Mucosa of rectum (tissue), 2 donors: ENCODE measurements around the gene SLIT1.

Experiments used
- H3K27ac ChIP-seq, 2 donors: one replicate each; pipeline ENCODE4 v1.7.0; 2013; ENCODE audit warnings: inconsistent platforms in 2 of 2, low read depth in 2 of 2, low read length in 2 of 2
- H3K27me3 ChIP-seq, 2 donors: one replicate each; pipeline ENCODE4 v1.7.0; 2013; ENCODE audit warnings: low read length in 2 of 2; ENCODE audit not compliant: control insufficient read depth in 2 of 2, insufficient read depth in 2 of 2
- H3K36me3 ChIP-seq, 2 donors: one replicate each; pipeline ENCODE4 v1.7.0; 2013; ENCODE audit warnings: low read length in 2 of 2; ENCODE audit not compliant: control insufficient read depth in 2 of 2, insufficient read depth in 2 of 2
- H3K4me1 ChIP-seq, 2 donors: one replicate each; pipeline ENCODE4 v1.7.0; 2013; ENCODE audit warnings: low read length in 2 of 2, mild to moderate bottlenecking in 1 of 2; ENCODE audit not compliant: control insufficient read depth in 2 of 2, insufficient read depth in 2 of 2
- H3K4me3 ChIP-seq, 2 donors: one replicate each; pipeline ENCODE4 v1.7.0; 2013; ENCODE audit warnings: low read length in 2 of 2
- H3K9ac ChIP-seq, 2 donors: one replicate each; pipeline ENCODE4 v1.7.0; 2013; ENCODE audit warnings: low read length in 2 of 2, low read depth in 1 of 2, mild to moderate bottlenecking in 1 of 2
- H3K9me3 ChIP-seq, 2 donors: one replicate each; pipeline ENCODE4 v1.7.0; 2013; ENCODE audit warnings: low read length in 2 of 2; ENCODE audit not compliant: control insufficient read depth in 2 of 2
- donor health status: healthy.
- donor health status: Normal muscosa, but diverticular disease.

The SLIT1 gene

DNA sequence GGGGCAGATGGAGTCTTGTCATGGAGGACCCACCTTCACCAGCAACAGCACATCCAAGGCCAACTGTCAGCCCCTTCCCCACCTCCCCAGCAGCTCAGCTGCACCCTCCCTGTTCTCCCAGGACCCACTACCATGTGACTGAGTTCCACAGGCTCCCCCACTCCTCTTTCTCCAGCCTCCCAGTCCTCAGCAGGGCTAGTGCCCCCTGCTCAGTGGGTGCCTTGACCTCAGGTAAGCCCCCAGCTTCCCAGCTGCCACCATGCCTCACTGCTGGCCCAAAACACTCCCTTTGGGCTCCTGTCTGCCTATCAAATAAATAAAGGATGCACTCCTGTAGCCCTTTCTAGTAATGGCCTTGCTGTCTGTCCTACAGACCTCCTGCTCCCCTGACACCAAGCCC, 174.4 kb downstream of the SLIT1 start:
- Histone ChIP-seq H3K27me3 (no peaks in the 10 kb centered on the region), H3K36me3 (no peaks in the 10 kb centered on the region), H3K27ac (no peak overlapping the region)

DNA sequence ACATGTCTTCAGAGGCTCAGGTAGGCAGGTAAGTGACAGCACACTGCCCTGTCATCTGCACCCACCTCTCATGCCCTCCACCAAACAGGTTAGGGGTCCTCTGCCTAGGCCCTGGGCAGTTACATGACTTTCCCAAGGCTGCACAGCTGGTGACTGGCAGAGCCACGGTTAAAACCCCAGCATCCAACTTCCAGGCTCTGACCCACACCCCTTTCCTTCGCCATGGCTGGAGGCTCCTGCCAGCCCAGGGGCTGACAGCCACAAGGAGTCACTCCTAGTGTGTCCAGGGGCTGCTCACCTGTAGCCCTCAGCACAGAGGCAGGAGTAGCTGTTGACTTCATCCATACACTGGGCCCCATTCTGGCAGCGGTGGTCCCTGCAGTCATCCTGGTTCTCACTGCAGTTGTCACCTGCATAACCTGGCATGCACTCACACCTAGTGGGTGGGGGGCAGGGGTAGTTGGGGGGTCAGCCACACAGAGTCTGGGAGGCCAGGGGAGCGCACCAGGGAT, 175.0 kb downstream of the SLIT1 start:
- Histone ChIP-seq H3K27me3 (no peaks in the 10 kb centered on the region), H3K9me3 (peaks cover 0 to 7% of the 10 kb centered on the region in 2 donors), H3K4me1 (no peaks in the 10 kb centered on the region), H3K27ac (no peak overlapping the region), H3K4me3 (no peak overlapping the region), H3K9ac (no peak overlapping the region), H3K36me3 (no peaks in the 10 kb centered on the region)

More for the DNA sequence above, 174.4 kb downstream of the SLIT1 start:
- Histone ChIP-seq H3K9me3 (peaks cover 0 to 7% of the 10 kb centered on the region in 2 donors), H3K9ac (no peak overlapping the region), H3K4me3 (no peak overlapping the region), H3K4me1 (no peaks in the 10 kb centered on the region)

DNA sequence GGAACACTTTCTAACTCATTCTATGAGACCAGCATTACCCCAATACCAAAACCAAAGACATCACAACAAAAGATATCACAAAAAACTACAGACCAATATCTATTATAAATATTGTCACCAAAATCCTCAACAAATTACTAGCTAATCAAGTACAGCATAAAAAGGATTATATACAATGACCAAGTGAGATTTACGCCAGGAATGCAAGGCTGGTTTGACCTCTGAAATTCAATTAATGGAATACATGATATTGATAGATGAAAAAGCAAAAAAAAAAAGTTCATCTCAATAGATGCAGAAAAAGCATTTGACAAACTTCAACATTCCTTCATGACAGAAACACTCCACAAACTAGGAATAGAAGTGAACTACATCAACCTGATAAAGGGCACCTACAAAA, 178.3 kb downstream of the SLIT1 start:
- Histone ChIP-seq H3K4me3 (no peak overlapping the region), H3K4me1 (no peaks in the 10 kb centered on the region), H3K9ac (no peak overlapping the region), H3K27me3 (no peaks in the 10 kb centered on the region), H3K27ac (no peak overlapping the region), H3K36me3 (no peaks in the 10 kb centered on the region), H3K9me3 (peaks cover 0 to 7% of the 10 kb centered on the region in 2 donors)

DNA sequence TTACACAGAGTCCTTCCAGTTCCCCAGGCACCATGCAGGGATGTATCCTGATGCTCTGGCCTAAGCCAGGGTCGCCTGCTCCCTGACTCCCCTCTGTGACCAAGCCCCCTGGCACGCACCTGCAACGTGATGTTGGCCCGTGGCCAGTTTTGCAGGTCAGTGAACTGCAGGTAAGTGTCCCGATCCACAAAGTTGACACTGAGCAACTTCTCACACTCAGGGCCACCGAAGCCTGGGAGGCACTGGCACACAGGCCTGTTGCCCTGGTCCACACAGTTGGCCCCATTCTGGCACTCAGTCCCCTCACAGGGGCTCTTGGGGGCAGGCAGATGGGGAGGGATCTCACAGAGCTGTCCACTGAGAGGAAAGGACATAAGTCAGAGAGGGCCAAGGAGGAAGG, 179.4 kb downstream of the SLIT1 start:
- Histone ChIP-seq H3K27me3 (no peaks in the 10 kb centered on the region), H3K9me3 (peaks cover 0 to 7% of the 10 kb centered on the region in 2 donors), H3K27ac (no peak overlapping the region), H3K4me3 (no peak overlapping the region), H3K36me3 (no peaks in the 10 kb centered on the region), H3K4me1 (no peaks in the 10 kb centered on the region), H3K9ac (no peak overlapping the region)

DNA sequence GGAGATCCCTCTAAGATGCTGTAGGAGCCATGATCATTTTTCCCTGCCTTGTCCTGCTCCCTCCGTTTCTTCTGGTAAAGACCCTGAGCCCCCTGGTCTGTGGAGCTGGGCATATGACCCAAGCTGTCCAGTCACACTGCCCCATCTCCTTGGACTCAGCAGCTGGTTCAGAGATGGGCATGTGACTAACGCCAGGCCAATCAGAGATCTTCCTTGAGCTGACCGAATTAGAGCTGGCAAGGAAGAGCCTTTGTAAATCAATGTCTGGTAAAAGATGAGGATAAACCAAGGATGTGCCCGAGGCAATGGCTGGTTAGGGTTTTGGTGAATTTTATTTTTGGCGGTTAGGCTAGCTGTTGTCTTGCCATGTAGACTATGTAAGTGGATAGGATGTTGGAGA, 180.4 kb downstream of the SLIT1 start:
- H3K9me3 ChIP-seq, result peaks cover 0 to 7% of the 10 kb centered on the region in 2 donors
- no peak overlapping the region for H3K4me3 ChIP-seq
- no peaks in the 10 kb centered on the region for H3K27me3 ChIP-seq
- H3K27ac ChIP-seq, result no peak overlapping the region
- H3K9ac ChIP-seq, result no peak overlapping the region
- H3K36me3 ChIP-seq, result no peaks in the 10 kb centered on the region
- H3K4me1 ChIP-seq, result no peaks in the 10 kb centered on the region

DNA sequence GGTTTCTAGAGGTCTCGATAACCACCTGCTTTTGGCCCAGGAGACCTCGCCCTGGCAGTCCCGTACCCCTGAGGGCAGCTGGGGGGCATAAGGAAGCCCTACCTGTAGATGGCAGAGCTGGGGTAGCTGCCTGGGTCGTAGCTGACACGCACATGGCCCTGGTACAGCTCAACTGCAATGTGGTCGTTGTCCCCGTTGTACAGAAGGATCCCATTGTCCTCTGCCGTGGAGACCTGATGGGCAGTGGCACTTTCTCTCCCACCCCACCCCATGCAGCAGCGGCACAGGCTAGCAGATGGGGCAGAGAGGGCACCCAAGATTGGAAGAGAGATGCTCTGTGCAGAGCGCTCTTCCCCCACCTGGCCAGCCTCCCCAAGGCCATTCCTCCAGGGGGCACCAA, 181.2 kb downstream of the SLIT1 start:
- no peak overlapping the region for H3K9ac ChIP-seq
- peaks cover 0 to 7% of the 10 kb centered on the region in 2 donors for H3K9me3 ChIP-seq
- H3K27me3 ChIP-seq, result no peaks in the 10 kb centered on the region
- no peak overlapping the region for H3K27ac ChIP-seq
- no peaks in the 10 kb centered on the region for H3K36me3 ChIP-seq
- no peaks in the 10 kb centered on the region for H3K4me1 ChIP-seq
- no peak overlapping the region for H3K4me3 ChIP-seq

DNA sequence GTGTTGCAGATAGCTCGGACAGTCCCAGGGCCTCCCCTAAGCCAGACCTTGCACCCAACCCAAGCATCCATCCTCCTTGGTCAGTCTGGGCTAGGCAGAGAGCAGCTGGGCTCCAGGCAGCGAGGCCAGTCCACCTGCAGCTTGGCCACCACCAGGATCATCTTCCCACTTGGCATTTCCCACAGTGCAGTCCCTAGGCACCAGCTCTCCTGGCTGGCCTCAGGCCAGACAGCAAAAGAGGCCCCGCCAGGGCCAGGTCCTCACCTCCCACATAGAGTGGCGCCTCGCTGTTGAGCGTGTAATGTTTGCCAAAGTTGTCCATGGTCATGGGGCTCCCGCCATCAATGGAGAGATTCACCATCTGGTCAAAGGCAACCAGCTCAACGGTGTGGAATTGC, 182.0 kb downstream of the SLIT1 start:
- H3K4me1 ChIP-seq, result no peaks in the 10 kb centered on the region
- H3K4me3 ChIP-seq, result no peak overlapping the region
- H3K9ac ChIP-seq, result no peak overlapping the region
- H3K27me3 ChIP-seq, result no peaks in the 10 kb centered on the region
- no peaks in the 10 kb centered on the region for H3K36me3 ChIP-seq
- no peak overlapping the region for H3K27ac ChIP-seq
- peaks cover 0 to 7% of the 10 kb centered on the region in 2 donors for H3K9me3 ChIP-seq

DNA sequence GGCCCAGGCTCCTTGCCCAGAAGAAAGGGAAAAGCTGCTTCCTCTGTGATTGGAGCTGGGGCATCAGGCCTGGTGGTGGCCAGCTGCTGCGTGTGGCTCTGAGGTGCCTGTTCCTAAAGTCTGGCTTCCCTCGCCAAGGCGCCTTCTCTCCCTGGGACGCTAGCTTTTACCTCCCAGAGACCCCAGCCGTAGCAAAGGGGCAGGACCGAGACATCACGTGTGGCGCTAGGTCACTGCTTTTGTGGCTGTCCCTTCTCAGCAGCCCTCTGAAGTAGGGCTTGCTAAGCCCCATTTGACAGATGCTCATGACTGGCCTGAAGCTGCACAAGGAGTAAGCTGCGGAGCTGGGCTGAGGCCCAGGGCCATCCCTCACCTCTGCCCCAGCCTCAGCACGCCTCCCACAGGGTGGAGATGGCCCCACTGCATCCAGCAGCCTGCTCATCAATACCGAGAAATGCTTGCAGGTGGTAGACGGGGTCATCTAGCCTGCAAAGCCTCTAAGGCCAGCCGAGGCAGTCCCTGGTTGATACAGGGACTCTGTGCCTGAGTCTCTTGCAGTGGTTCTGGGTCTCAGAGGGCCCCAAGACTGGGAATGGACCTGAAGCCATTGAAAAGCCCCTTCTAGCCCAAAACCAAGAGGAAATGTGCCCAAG, 182.5 kb downstream of the SLIT1 start:
- Histone ChIP-seq H3K27ac (no peak overlapping the region), H3K4me3 (no peak overlapping the region), H3K9ac (no peak overlapping the region), H3K27me3 (no peaks in the 10 kb centered on the region), H3K36me3 (no peaks in the 10 kb centered on the region), H3K4me1 (no peaks in the 10 kb centered on the region), H3K9me3 (peaks cover 0 to 7% of the 10 kb centered on the region in 2 donors)

DNA sequence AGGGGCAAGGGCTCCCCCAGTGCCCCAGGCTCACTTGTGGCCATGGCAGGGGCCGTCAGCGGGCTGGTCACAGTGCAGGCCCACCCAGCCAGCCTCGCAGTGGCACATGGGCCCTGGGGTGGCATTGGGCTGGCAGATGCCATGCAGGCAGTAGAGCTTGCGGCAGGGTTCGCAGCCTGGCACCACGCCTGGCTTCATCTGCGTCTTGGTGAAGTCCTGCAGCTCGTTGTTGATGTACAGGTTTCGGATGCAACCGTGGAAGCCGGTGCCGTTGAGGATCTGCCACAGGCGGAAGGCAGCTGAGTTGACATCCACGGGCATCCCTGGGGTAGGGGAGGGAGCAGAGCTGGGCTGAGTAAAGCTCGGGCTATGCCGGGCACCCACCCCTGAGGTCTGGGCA, 183.1 kb downstream of the SLIT1 start:
- Histone ChIP-seq H3K9ac (no peak overlapping the region), H3K4me1 (no peaks in the 10 kb centered on the region), H3K36me3 (no peaks in the 10 kb centered on the region), H3K4me3 (no peak overlapping the region), H3K9me3 (peaks cover 0 to 7% of the 10 kb centered on the region in 2 donors), H3K27ac (no peak overlapping the region), H3K27me3 (no peaks in the 10 kb centered on the region)

DNA sequence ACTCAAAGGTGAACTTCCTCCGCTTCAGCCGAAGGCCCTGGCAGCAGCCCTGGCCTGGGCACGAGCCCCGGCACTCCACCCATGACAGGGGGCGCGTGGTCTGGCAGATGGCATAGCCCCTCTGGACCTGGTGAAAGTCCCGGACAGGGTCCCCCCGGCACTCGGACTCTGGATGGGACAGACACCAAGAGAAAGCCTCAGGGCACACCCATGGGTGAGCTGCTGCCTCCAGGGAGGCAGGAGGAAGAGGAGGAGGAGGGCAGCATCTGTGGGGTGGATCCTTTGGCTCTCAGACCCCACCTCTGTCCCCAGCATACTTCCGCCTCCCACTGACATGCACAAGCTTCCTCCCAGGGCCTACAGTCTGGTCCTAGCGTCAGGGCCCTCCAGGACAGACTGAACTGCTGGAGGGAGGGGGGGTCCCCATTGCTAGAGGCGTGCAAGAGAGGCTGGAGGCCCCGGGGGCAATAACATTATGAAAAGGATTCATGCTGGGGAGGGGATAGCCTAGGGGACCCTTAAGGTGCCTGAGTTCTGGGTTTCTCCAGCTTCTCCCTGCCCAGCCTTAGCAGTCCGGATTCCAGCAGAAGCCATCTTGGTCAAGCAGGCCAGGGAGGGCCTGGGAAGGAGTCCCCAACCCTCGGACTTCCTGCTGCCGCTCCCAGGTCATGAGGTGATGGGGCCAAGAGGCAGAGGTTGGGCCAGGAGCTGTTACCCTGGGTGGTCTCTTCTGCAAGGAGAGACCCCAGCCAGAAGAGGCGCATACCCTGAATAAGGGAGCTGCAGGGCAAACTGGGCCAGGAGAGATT, 184.4 kb downstream of the SLIT1 start:
- H3K27me3 ChIP-seq, result no peaks in the 10 kb centered on the region
- H3K27ac ChIP-seq, result no peak overlapping the region
- H3K4me1 ChIP-seq, result no peaks in the 10 kb centered on the region
- no peaks in the 10 kb centered on the region for H3K36me3 ChIP-seq
- H3K9ac ChIP-seq, result no peak overlapping the region
- no peaks in the 10 kb centered on the region for H3K9me3 ChIP-seq
- no peak overlapping the region for H3K4me3 ChIP-seq
